A549 treated with RU486 at 1 μM for 4 hours (cell line): ENCODE results near the gene TAS1R3. TPM values are rescaled to one million over a fixed set of nuclear protein-coding genes. Genes with fewer than 3 reads are reported as not detected.

Source experiments
- total RNA-seq: library from RNA; stranded (reverse); fragments of 200-300 nt; extraction: Qiagen RNA extraction; gene quantifications from 5 replicates; pipeline ENCODE4 v1.2.3, GENCODE V29; 2022; ENCODE audit warnings: low read depth

The TAS1R3 gene
- 0.08 to 0.14 TPM (median 0.12 TPM) in 5 replicates for total RNA-seq

GRCh38 chr1:1331068-1331965 lies at the start of gene TAS1R3:
TAS1R3 (plus strand) TSS chr1:1331280; CDS start chr1:1331346, 66 bp downstream.

GRCh38 chr1:1307923-1308755 lies 22.9 kb upstream of the TAS1R3 start, which contains the start of the genes ACAP3 and PUSL1:
ACAP3 (minus strand) TSS chr1:1307930; CDS start chr1:1307815, 115 bp downstream.
PUSL1 (plus strand) TSS chr1:1308597; CDS start chr1:1308644, 47 bp downstream.

GRCh38 chr1:1324524-1325287 lies 6.4 kb upstream of the TAS1R3 start, which contains the start of the genes CPTP and INTS11:
CPTP (plus strand) TSS chr1:1324802; CDS start chr1:1326911, 2,109 bp downstream.
INTS11 (minus strand) TSS chr1:1324660; CDS start chr1:1324608, 52 bp downstream.

GRCh38 chr1:1349256-1350012 lies 18.4 kb downstream of the TAS1R3 start, which contains the start of gene DVL1:
DVL1 (minus strand) TSS chr1:1349418; CDS start chr1:1349065, 353 bp downstream.

GRCh38 chr1:1358433-1359271 lies 27.6 kb downstream of the TAS1R3 start, which contains the start of gene MXRA8:
MXRA8 (minus strand) TSS chr1:1358555; CDS start chr1:1358504, 51 bp downstream.

GRCh38 chr1:1374929-1375662 lies 44.0 kb downstream of the TAS1R3 start, which contains the start of gene AURKAIP1:
AURKAIP1 (minus strand) TSS chr1:1375207; CDS start chr1:1374756, 451 bp downstream.

Other genes starting within 250 kb of the TAS1R3 start
- 8.5 to 15.1 TPM (median 13.8 TPM) in 5 replicates for gene C1orf159, start 215.2 kb upstream of the TAS1R3 start, total RNA-seq
- gene TTLL10, start 157.4 kb upstream of the TAS1R3 start, total RNA-seq, result not detected in 5 replicates
- not detected in 5 replicates for gene TNFRSF18, start 124.7 kb upstream of the TAS1R3 start, total RNA-seq
- 0.22 TPM in 1 of 5 replicates, not detected in the others for gene TNFRSF4, start 117.1 kb upstream of the TAS1R3 start, total RNA-seq
- 105 to 136 TPM (median 127 TPM) in 5 replicates for gene SDF4, start 99.3 kb upstream of the TAS1R3 start, total RNA-seq
- gene B3GALT6, start 99.0 kb upstream of the TAS1R3 start, total RNA-seq, result 11.0 to 22.5 TPM (median 21.8 TPM) in 5 replicates
- 0.59 to 1.7 TPM (median 1.1 TPM) in 5 replicates for gene C1QTNF12, start 84.6 kb upstream of the TAS1R3 start, total RNA-seq
- gene UBE2J2, start 57.4 kb upstream of the TAS1R3 start, total RNA-seq, result 35.9 to 51.0 TPM (median 48.6 TPM) in 5 replicates
- 0.68 to 1.3 TPM (median 1.2 TPM) in 5 replicates for gene SCNN1D, start 50.8 kb upstream of the TAS1R3 start, total RNA-seq
- gene ACAP3, start 23.4 kb upstream of the TAS1R3 start, total RNA-seq, result 8.1 to 17.8 TPM (median 13.7 TPM) in 5 replicates
- gene PUSL1, start 22.7 kb upstream of the TAS1R3 start, total RNA-seq, result 16.5 to 29.3 TPM (median 22.8 TPM) in 5 replicates
- gene INTS11, start 6.6 kb upstream of the TAS1R3 start, total RNA-seq, result 47.7 to 61.4 TPM (median 58.1 TPM) in 5 replicates
- gene CPTP, start 6.5 kb upstream of the TAS1R3 start, total RNA-seq, result 13.1 to 20.9 TPM (median 18.3 TPM) in 5 replicates
- gene DVL1, start 18.1 kb downstream of the TAS1R3 start, total RNA-seq, result 44.0 to 77.6 TPM (median 71.9 TPM) in 5 replicates
- gene MXRA8, start 27.3 kb downstream of the TAS1R3 start, total RNA-seq, result 0.16 to 1.0 TPM (median 0.27 TPM) in 4 of 5 replicates, not detected in the other
- 99.9 to 181 TPM (median 176 TPM) in 5 replicates for gene AURKAIP1, start 43.9 kb downstream of the TAS1R3 start, total RNA-seq
- 36.2 to 57.5 TPM (median 50.3 TPM) in 5 replicates for gene CCNL2, start 68.1 kb downstream of the TAS1R3 start, total RNA-seq
- 127 to 156 TPM (median 138 TPM) in 5 replicates for gene MRPL20, start 76.0 kb downstream of the TAS1R3 start, total RNA-seq
- gene ANKRD65, start 90.0 kb downstream of the TAS1R3 start, total RNA-seq, result not detected in 5 replicates
- gene VWA1, start 104.4 kb downstream of the TAS1R3 start, total RNA-seq, result 4.8 to 16.5 TPM (median 14.4 TPM) in 5 replicates
- gene ATAD3C, start 118.4 kb downstream of the TAS1R3 start, total RNA-seq, result not detected in 5 replicates
- gene ATAD3B, start 140.5 kb downstream of the TAS1R3 start, total RNA-seq, result 1.6 to 3.3 TPM (median 3.2 TPM) in 5 replicates
- 28.2 to 40.1 TPM (median 37.3 TPM) in 5 replicates for gene ATAD3A, start 180.9 kb downstream of the TAS1R3 start, total RNA-seq
- gene TMEM240, start 209.3 kb downstream of the TAS1R3 start, total RNA-seq, result 0.22 to 0.52 TPM (median 0.36 TPM) in 5 replicates
- 92.5 to 114 TPM (median 109 TPM) in 5 replicates for gene SSU72, start 243.6 kb downstream of the TAS1R3 start, total RNA-seq